HUDEP-2 (cell line): ENCODE measurements around the gene MUC15.
"Not testable (repeated sequence)": the region's sequence is repeated elsewhere in the genome, so short reads cannot be mapped to it uniquely, and the experiment has no call there.

Experiments
- DNase-seq, 76 experiments: peaks; one replicate each; lab custom pipeline; 2025; ENCODE audit not compliant: unreplicated experiment in 76 of 76; lab: John Stamatoyannopoulos, UW

The MUC15 gene, protein sequence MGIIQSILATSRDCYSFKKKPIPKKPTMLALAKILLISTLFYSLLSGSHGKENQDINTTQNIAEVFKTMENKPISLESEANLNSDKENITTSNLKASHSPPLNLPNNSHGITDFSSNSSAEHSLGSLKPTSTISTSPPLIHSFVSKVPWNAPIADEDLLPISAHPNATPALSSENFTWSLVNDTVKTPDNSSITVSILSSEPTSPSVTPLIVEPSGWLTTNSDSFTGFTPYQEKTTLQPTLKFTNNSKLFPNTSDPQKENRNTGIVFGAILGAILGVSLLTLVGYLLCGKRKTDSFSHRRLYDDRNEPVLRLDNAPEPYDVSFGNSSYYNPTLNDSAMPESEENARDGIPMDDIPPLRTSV

DNA sequence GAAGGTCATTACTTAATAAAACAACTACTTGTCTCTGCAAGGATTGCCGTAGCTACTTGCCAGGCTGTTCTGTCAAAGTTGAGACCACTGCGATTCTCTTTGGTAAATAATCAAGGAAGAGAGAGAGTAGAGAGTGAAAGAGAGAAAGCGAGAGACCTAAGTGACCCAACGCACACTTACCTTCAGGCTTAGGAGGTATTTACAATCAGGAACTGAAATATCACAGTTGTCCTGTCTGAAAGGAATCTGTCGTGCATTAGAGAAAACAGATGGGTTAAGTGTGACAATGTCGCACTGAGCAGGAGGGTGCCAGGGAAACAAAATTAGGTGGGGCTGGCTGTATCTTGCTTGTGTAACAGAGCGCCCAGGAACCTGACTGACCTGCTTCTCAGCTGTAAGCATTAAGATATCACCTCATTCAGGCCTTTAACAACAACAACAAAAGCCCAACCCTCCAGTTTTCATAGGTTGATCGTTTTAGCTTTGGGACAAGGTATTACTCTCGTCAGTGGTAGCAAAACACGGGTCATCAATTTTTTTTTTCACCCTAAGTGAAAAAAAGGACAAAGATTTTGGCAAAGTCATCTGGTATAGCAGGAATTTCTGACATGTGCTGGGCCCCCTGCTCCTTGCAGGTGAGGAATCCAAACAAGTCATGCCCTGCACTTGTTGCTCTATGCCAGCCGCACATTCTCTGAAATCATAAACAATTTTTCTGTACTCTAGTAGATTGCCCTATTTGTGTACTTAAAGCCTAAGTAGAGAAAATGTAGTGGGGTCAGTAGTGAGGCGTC, at the start of gene MUC15:
Gene MUC15 (minus strand): TSS at position 403 of the 794 bp plus-strand sequence. CDS start 5,169 bp downstream, outside the sequence.
- no peak for DNase-seq

DNA sequence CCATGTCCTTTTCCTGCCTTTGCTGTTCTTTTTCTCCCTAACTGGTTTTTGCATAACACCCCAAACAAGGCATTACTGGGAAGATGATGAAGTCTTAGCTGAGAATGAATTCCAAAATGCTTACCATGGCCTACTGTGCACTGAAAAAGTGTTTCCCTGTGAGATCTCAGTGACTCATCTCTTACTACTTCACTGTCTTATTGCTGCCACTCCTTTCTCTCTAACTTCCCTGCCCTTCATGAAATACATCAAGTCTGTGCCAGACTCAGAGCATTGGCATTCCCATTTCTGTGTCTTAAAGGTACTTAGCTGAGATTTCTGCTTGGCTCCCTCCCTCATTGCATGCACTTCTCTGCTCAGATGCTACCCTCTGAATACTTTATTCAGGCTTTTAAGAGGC, 49.1 kb upstream of the MUC15 start:
- no peak for DNase-seq

DNA sequence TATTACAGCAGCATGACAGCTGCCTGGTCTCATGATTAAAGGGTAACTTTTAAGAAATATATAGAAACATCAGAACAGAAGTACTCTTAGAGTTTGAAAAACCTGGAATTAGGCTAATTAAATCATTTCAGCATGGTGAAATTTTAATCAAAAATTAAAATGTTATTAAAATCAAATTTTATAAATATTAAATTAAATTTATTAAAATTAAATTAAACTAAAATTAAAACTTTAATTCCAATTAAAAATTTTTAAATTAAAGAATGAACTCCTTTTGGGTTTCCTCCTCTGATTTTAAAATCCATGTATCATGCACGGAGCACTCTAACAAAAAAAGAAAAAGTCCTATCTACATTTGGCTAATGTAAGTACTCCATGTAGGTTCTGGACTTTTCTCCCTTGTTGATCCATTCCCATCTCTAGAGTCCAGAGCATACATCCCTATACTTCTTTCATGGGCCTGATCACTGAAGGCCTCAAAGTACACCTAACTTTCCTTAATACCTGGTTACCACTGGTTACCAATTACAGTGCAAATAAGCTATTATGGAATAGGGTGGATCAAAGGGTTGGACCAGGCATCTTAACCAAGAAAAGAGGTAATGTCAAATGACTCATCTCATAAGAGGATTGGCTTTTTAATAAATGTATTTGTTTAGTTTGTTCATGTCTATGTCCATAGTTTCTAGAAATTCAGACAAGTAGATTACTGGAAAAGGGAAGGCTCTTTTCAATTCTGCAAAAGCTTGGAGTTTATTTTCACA, 48.4 kb upstream of the MUC15 start:
- no peak for DNase-seq

- no peak for DNase-seq
Measured at GRCh38 chr11:26618441-26618840, 46.4 kb upstream of the MUC15 start.

DNA sequence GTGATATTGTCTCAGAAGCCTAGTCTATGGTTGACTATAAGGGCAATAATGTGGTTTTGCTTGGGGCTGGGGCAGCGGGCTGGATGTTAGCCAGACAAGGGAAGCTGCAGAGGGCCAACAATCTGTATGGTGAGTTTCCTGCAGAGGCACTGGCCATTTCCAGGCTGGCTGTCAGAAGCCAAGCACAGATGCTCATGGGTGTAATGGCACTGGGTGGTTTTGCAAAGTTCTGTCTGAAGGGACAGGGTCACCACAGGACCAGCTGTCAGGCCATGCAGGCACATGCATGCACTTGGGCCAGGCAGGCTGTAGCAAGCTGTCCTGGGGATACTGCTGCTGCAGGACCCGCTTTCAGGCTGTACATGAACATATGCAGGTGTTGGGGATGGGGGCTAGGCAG, 41.7 kb upstream of the MUC15 start:
- DNase-seq = no peak

DNA sequence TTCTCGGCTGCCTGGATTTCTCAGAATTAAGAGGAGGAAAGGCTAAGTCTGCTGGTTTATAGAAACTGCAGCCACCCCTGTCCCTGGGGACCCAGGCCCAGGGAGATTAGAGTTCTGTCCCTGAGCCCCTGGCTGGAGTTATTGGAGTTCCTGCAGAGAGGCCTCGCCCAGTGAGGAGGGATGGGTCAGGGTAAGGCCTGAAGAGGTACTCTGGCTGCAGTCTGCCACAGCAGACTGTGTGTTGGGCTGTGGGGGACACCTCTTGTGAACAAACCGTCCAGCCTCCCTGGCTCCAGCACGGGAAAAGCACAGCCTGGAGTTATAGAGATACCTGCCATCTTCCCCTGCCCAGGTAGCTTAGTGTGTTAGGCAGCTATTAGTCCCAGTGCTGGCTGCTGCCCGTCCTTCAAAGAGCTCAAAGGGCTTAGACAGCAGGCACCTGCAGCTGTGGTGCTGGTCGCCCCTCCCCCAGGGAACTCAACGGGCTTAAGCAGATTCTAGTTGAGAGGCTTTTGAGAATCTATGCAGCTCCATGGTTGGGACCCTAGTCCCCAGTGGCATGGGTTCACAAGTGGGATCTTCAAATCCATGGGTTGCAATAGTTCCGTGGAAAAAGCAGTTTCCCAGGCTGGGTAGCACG, 36.6 kb upstream of the MUC15 start:
- DNase-seq = no peak

DNA sequence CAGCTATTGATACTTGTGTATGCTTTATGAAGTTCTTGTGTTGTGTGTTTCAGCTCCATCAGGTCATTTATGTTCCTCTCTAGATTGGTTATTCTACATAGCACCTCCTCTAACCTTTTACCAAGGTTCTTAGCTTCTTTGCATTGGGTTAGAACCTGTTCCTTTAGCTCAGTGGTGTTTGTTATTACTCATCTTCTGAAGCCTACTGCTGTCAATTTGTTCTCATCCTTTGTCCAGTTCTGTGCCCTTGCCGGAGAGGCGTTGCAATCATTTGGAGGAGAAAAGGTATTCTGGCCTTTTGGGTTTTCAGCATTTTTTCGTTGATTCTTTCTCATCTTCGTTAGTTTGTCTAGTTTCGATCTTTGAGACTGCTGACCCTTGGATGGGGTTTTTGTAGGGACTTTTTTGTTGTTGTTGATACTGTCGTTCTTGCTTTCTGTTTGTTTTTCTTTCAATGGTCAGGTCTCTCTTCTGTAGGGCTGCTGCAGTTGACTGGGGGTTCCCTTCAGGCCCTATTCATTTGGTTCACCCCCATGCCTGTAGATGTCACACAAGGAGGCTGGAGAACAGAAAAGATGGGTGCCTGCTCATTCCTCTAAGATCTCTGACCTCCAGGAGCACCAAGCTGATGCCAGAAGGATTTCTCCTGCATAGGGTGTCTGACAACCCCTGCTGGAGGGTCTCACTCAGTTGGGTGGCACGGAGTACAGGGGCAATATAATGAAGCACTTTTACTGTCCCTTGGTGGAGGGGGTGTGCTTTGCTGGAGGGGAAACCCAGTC, 35.9 kb upstream of the MUC15 start:
- DNase-seq = no peak

GRCh38 chr11:26599876-26600434, 27.9 kb upstream of the MUC15 start:
- no peak for DNase-seq

DNA sequence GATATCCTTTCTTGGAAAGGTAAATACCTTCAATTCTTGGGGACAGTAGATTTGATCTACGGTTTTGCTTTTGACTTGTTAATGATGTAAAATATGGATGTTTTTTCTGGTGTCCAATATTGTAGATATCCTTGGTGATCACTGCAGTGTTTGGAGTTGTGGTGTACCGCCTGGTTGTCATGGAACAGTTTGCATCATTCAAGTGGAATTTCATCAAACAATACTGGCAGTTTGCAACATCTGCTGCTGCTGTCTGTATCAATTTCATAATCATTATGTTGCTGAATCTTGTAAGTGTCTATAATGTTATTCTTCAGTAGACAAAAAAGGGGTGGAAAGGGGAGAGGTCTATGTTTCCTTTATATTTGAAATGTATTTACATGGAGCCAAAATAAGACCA, 27.4 kb upstream of the MUC15 start:
- DNase-seq = no peak

GRCh38 chr11:26597899-26598298, 25.8 kb upstream of the MUC15 start:
- no peak for DNase-seq

GRCh38 chr11:26597049-26597689, 25.1 kb upstream of the MUC15 start:
- not testable (repeated sequence) for DNase-seq

GRCh38 chr11:26595207-26595865, 23.3 kb upstream of the MUC15 start:
- DNase-seq = not testable (repeated sequence)

GRCh38 chr11:26593691-26594090, 21.6 kb upstream of the MUC15 start:
- no peak for DNase-seq

DNA sequence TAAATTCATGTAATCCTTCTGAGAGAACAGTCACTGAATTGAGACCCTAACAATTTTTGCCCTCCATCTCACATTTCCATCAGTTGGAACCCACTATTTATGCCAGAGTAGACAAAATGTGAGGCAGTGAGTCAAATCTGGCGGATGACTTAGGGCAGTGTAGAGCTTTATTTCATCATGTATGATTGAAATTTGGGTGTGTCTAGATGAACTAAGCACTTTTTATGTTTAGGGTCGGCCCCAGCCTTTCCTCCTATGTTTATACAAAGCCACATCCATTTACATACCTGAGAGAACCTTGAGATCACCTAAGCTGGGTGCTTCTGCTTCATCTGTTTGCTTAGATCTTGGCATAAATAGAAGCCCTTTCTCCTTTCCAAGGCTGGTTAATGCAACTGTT, 15.0 kb upstream of the MUC15 start:
- DNase-seq = no peak

DNA sequence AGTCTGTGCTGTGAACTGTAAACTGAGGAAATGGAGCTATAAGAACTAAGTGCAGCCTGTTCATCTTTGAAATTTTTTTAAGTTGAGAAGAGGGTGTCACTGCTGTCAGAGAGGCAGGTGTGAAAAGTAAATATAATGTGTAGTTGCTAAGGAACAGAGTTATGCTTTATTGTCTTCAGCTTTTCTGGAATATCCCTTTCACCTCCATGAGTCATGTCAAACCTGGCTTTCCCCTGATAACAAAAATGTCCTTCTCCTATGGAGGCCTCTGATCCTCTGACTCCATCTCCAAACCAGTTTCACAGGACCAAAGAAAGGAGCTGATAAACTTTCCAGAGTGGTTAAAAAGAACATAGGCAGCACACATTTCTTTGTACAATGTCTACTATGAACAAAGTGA, 12.8 kb upstream of the MUC15 start:
- DNase-seq = no peak

DNA sequence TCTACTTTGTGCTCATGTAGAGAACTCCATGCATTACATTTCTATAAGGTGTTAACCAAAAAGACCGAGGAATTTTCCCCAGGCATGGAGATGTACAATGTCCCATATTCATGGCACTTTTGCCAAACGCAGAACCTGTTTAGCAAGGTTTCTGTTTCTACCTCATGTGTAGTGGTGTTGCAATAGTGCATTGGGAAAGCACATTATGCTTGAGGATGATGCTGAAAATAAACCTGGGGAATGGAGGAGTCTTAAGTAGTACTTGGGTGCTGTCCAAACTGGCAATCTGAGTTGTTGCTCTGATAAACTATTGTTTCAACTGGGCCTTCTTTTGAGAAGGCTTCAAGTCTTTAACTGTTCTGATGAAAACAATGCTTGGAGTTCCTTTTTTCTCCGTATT, 11.5 kb upstream of the MUC15 start:
- no peak for DNase-seq

DNA sequence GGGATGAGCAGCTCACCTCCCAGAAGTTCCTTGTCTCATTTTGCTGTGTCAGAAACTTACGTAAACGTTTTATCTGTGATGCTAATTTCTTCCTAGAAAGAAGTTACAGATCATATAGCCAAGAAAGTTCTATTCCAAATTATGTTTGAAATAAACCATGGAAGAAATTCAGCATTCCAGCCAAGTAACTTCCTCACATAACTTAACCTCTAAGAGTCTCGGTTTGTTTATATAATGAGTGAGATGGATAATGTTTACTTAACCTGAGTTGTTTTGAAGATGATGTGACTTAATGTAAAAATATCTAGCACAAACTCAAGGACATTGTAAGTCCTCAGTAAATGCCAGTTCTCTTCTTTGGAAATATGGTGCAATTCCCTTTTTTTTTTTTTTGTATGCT, 8.9 kb upstream of the MUC15 start:
- DNase-seq = no peak

DNA sequence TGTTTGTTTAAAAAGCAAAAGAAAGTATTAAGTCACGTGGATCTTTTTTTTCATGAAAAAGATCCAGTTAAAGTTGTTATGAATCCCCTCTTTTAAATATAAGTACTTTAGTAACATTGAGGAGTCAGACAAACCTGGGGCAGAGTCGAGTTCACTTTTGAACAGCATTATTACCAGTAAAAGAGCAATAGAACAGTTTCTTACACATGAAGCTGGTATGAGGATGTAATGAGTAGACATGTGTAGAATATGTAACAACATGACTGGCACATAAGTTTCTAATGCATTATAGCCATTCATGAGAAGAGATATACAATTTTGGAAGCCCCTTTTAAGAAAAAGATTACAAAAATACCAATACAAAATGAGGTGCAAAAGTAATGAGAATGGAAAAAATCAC, 7.6 kb upstream of the MUC15 start:
- DNase-seq = no peak
